HCT116 (cell line): ENCODE data around the gene GABPB2.

Experiments used
- CEBPB ChIP-seq: IDR thresholded peaks from 2 replicates; pipeline ENCODE4 v1.6.1; 2012; ENCODE audit warnings: low read depth
- EZH2 ChIP-seq: fragments of 200-600 bp; sonication (generic); IDR thresholded peaks from 2 replicates; pipeline ENCODE4 v1.6.1; 2017; ENCODE audit warnings: antibody characterized with exemption, mixed run types
- POLR2A ChIP-seq: IDR thresholded peaks from 2 replicates; pipeline ENCODE4 v1.7.0; 2011; ENCODE audit warnings: borderline replicate concordance; ENCODE audit not compliant: insufficient read depth, insufficient read length; ENCODE audit errors: extremely low read depth
- POLR2AphosphoS5 ChIP-seq: IDR thresholded peaks from 2 replicates; pipeline ENCODE4 v1.6.1; 2011; ENCODE audit warnings: mild to moderate bottlenecking, low read depth, low read length, moderate library complexity
- TF ChIP-seq, protein P1 (sequence below), 3 experiments: fragments of 200-600 bp in 1 of 3; sonication (generic) in 1 of 3; IDR thresholded peaks in 2 of 3; conservative IDR thresholded peaks in 1 of 3; 2 replicates each; pipeline ENCODE4 v1.5.1; 2012 to 2017; ENCODE audit warnings: low read depth in 2 of 3, low read length in 2 of 3, antibody characterized with exemption in 1 of 3, borderline replicate concordance in 1 of 3, control low read depth in 1 of 3, mild to moderate bottlenecking in 1 of 3, mixed read lengths in 1 of 3, mixed run types in 1 of 3, moderate library complexity in 1 of 3; ENCODE audit not compliant: insufficient read depth in 1 of 3
- TF ChIP-seq, protein P2 (sequence below): IDR thresholded peaks from 2 replicates; pipeline ENCODE4 v1.6.1; 2012

DNA sequence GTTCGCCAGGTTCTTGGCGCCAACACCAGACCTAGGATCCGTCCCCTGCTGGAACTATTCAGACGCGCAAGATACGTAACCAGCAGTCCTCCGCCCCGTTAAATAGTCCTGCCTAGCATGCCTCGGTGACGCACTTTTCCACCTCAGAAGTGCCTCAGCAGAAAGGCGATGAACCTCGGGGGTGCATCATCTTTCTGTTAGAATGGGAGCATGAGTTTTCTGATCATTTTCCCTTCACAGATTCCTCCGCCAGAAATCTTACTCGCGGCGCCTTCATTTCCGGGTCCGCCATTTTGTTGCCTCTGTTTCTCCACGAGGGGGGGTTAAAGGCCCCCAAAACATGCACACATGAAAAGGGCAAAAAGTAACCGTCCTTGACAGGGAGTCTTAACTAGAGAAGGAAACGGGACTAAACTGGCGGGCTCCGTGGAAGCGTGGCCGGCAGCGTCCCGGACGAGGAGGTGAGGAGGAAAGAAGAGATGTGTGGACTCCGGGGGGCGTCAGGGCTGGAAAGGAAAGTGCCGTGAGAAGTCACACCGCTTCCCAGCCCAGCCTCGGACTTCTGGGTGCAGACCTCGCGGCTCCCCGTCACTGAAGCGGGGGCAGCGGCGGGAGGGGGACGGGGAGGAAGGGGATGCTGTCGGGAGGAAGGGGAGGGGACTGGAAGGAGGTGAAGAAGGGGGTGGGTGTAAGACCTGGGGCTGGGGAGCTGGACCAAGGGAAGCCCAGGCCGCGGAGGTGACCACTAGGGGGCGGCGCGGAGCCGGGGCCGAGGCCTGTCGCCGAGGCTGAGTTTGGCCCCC, at the start of gene GABPB2:
- TF ChIP-seq EZH2, result no peak
- TF ChIP-seq POLR2A, result peak; percentile 92
- TF ChIP-seq, protein P1, sequence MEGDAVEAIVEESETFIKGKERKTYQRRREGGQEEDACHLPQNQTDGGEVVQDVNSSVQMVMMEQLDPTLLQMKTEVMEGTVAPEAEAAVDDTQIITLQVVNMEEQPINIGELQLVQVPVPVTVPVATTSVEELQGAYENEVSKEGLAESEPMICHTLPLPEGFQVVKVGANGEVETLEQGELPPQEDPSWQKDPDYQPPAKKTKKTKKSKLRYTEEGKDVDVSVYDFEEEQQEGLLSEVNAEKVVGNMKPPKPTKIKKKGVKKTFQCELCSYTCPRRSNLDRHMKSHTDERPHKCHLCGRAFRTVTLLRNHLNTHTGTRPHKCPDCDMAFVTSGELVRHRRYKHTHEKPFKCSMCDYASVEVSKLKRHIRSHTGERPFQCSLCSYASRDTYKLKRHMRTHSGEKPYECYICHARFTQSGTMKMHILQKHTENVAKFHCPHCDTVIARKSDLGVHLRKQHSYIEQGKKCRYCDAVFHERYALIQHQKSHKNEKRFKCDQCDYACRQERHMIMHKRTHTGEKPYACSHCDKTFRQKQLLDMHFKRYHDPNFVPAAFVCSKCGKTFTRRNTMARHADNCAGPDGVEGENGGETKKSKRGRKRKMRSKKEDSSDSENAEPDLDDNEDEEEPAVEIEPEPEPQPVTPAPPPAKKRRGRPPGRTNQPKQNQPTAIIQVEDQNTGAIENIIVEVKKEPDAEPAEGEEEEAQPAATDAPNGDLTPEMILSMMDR (IDR thresholded peaks at IDR 0.05 in 2 of 3, conservative IDR thresholded peaks at IDR 0.05 in 1 of 3; ENCODE audit: borderline replicate concordance in 1 of 3, insufficient read depth in 1 of 3, low read depth in 2 of 3, low read length in 2 of 3), result peak; percentile 50 to 89 (median 87); a peak in 5 of 6 replicates
- TF ChIP-seq POLR2AphosphoS5, result peak; percentile 97; the same call in 1 of the 2 replicates
- TF ChIP-seq, protein P2, sequence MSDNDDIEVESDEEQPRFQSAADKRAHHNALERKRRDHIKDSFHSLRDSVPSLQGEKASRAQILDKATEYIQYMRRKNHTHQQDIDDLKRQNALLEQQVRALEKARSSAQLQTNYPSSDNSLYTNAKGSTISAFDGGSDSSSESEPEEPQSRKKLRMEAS, result peak; percentile 86
- peak; percentile 68; the same call in 1 of the 2 replicates for TF ChIP-seq CEBPB
